CD4-positive, alpha-beta T cell (primary cell): ENCODE data around the gene ZNF319. TPM values are rescaled to one million over a fixed set of nuclear protein-coding genes. Genes with fewer than 3 reads are reported as not detected.

Experiments
- ATAC-seq: fragments of 200-7000 bp; cut with Tn5 transposase; one replicate; pipeline ENCODE4 v1.10.0; 2022; ENCODE audit warnings: mild to moderate bottlenecking; ENCODE audit not compliant: poor library complexity
- CTCF ChIA-PET: fragments of 350-600 bp; sonication (Branson Sonifier 250); formaldehyde crosslinking; loops from one replicate; lab custom pipeline; 2021; ENCODE audit warnings: antibody characterized with exemption, inconsistent platforms; lab: Charles Lee
- POLR2A ChIA-PET: fragments of 350-600 bp; sonication (Branson Sonifier 250); formaldehyde crosslinking; loops from one replicate; lab custom pipeline; 2021; ENCODE audit warnings: antibody characterized with exemption, inconsistent platforms; lab: Charles Lee
- DNase-seq, 14 experiments: peaks; one replicate each; pipeline ENCODE4 v3.0.0-alpha.2; 2013 to 2020; ENCODE audit warnings: mixed read lengths in 2 of 14
- H3K27ac ChIP-seq, 2 donors: one replicate each; pipeline versions ENCODE4 v1.5.1 to v1.7.0; 2013; ENCODE audit warnings: low read length in 2 of 2, low read depth in 1 of 2, mild to moderate bottlenecking in 1 of 2
- H3K27me3 ChIP-seq, 2 experiments: 1 replicate in 1 of 2; 2 replicates in 1 of 2; pipeline versions ENCODE4 v1.6.1 to v1.7.0; 2013; ENCODE audit warnings: low read length in 2 of 2, control low read depth in 1 of 2, mild to moderate bottlenecking in 1 of 2, moderate library complexity in 1 of 2; ENCODE audit not compliant: insufficient read depth in 2 of 2, control insufficient read depth in 1 of 2
- H3K36me3 ChIP-seq: one replicate; pipeline ENCODE4 v1.6.1; 2013; ENCODE audit warnings: low read length, control low read depth; ENCODE audit not compliant: insufficient read depth
- H3K4me1 ChIP-seq: one replicate; pipeline ENCODE4 v1.6.1; 2013; ENCODE audit warnings: low read length, control low read depth; ENCODE audit not compliant: insufficient read depth
- H3K4me3 ChIP-seq: one replicate; pipeline ENCODE4 v1.5.1; 2013; ENCODE audit warnings: mild to moderate bottlenecking, low read length, moderate library complexity
- H3K9me3 ChIP-seq, 2 experiments: 1 replicate in 1 of 2; 2 replicates in 1 of 2; pipeline versions ENCODE4 v1.6.1 to v1.7.0; 2013; ENCODE audit warnings: low read length in 2 of 2, mild to moderate bottlenecking in 2 of 2, control low read depth in 1 of 2, moderate library complexity in 1 of 2; ENCODE audit not compliant: control insufficient read depth in 1 of 2, insufficient read depth in 1 of 2
- H3K27ac Mint-ChIP-seq: one replicate; pipeline ENCODE4 v1.8.0; 2020; ENCODE audit warnings: mixed read lengths
- H3K27me3 Mint-ChIP-seq: one replicate; pipeline ENCODE4 v1.8.0; 2021; ENCODE audit warnings: mixed read lengths
- H3K36me3 Mint-ChIP-seq: one replicate; pipeline ENCODE4 v1.8.0; 2021; ENCODE audit warnings: low read depth, mixed read lengths
- H3K4me1 Mint-ChIP-seq: one replicate; pipeline ENCODE4 v1.8.0; 2021; ENCODE audit warnings: low read depth, mixed read lengths
- H3K4me3 Mint-ChIP-seq: one replicate; pipeline ENCODE4 v1.8.0; 2020; ENCODE audit warnings: mild to moderate bottlenecking, mixed read lengths
- H3K9me3 Mint-ChIP-seq: one replicate; pipeline ENCODE4 v1.8.0; 2020; ENCODE audit warnings: mixed read lengths
- CTCF ChIP-seq: fragments of 200-600 bp; IDR thresholded peaks from one replicate; pipeline ENCODE4 v1.8.0; 2022; ENCODE audit warnings: antibody characterized with exemption, mild to moderate bottlenecking
- intact Hi-C, 2 experiments: fragments of 100-400 bp; cut with DNase I in 1 of 2; cut with micrococcal nuclease in 1 of 2; formaldehyde crosslinking; loops; one replicate each; pipeline versions ENCODE4 v1.15.1 to v1.9.0; 2023 to 2025; cut with DNase I, micrococcal nuclease
- total RNA-seq, 174 experiments: library from RNA in 2 of 174; stranded (reverse) in 2 of 174; gene quantifications; one replicate each; pipeline ENCODE4 v1.2.3 and lab custom pipeline; 2021 to 2026

ZNF319 gene
- total RNA-seq, 2 experiments from 2014 or later, result 11.4 to 12.9 TPM

DNA sequence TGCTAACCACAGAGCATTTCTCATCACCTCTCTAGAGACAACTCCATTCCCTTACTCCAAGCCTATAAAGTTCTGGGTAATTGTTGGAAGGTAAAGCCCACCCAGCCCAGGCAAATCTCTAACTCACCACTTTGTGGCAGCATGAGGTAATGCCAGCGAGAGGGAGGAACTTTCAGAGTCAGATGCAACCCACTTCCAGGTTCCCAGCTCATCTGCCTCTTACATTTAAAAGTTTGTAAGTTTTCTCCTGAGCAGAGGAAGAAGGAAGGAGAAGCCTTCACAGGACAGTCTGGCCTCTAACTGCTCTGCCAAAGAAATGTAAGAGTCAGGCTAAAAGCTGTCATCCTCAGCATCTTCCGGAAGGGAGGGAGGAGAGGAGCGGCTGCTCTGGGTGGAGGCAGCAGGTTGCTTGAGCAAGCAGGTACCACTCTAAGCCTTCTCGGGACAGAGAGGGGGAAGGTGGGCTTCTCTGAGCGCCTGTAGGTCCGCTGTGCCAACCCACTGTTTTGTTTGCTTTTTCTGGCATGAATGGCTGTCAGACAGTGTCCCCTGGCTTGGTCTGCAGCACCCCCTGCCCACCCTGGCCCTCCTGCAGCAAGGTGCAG lies 1.0 kb downstream of the ZNF319 start:
- H3K4me1 ChIP-seq, result peaks cover 74% of the 10 kb centered on the region

DNA sequence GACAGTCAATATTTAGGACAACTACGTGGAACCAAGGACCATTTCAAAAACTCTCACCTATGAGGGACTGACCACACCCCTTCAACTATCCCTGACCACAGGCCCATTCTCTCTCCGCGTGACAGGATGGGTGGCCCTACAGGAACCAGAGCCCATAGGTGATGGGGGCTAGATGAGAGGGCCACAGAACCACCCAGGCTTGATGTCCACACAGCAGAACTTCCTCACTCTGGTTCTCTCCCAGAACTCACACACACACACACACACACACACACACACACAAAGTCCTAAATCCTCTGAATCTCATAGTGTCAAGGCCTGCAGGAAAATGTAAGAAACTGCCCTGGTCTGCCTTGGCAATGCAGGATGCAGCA lies 1.5 kb downstream of the ZNF319 start:
- Mint-ChIP-seq H3K4me1 (peaks cover 72% of the 10 kb centered on the region), H3K36me3 (peaks cover 70% of the 10 kb centered on the region), H3K4me3 (peak overlapping the region; percentile 89), H3K27ac (peak overlapping the region; percentile 82), H3K27me3 (no peaks in the 10 kb centered on the region), H3K9me3 (no peaks in the 10 kb centered on the region)
- H3K36me3 ChIP-seq, result peaks cover 40% of the 10 kb centered on the region
- DNase-seq (no peak), ATAC-seq (no peak)
- H3K4me1 ChIP-seq, result peaks cover 79% of the 10 kb centered on the region
- ChIA-PET POLR2A (interaction anchor here (1.2 to 5.1 kb wide), 6 partner anchors 9 to 393 kb away, joined by 3 to 34 read pairs (median 10); partner anchors contain the start of genes CFAP20 and GINS3), CTCF (interaction anchor here (0.9 to 1.5 kb wide), 3 partner anchors 16 to 233 kb away, joined by 3 to 4 read pairs (median 3); no protein-coding TSS in a partner anchor)
- peak overlapping the region; percentile 64 to 77 for H3K27ac ChIP-seq
- peak overlapping the region; percentile 75 for H3K4me3 ChIP-seq
- no peak for TF ChIP-seq CTCF
- no peaks in the 10 kb centered on the region for H3K9me3 ChIP-seq
- intact Hi-C loops, result loop anchor here (1.0 to 10.0 kb wide), 5 partner anchors 14 to 626 kb away; partner anchors contain the start of genes CNOT1 (in 1 of the 2) and KATNB1 (in 1 of the 2)
- H3K27me3 ChIP-seq, result no peaks in the 10 kb centered on the region

More for the DNA sequence above, 1.0 kb downstream of the ZNF319 start:
- Histone ChIP-seq H3K27ac (peak overlapping the region; percentile 64 to 77), H3K4me3 (peak overlapping the region; percentile 75), H3K27me3 (no peaks in the 10 kb centered on the region), H3K9me3 (no peaks in the 10 kb centered on the region), H3K36me3 (peaks cover 38% of the 10 kb centered on the region)
- intact Hi-C loops, result loop anchor here (1.0 to 10.0 kb wide), 4 partner anchors 100 to 625 kb away; partner anchors contain the start of genes CNOT1 (in 1 of the 2) and KATNB1 (in 1 of the 2)
- H3K27me3 Mint-ChIP-seq, result no peaks in the 10 kb centered on the region
- CTCF ChIA-PET, result interaction anchor here (0.9 to 1.5 kb wide), 6 partner anchors 12 to 264 kb away, joined by 3 to 5 read pairs (median 3); partner anchors contain the start of genes CFAP20 and KATNB1
- peak; percentile 34 for ATAC-seq
- no peaks in the 10 kb centered on the region for H3K9me3 Mint-ChIP-seq
- TF ChIP-seq CTCF, result no peak
- peaks cover 71% of the 10 kb centered on the region for H3K36me3 Mint-ChIP-seq
- H3K4me1 Mint-ChIP-seq, result peaks cover 71% of the 10 kb centered on the region
- DNase-seq, result peak in 10 of 14 experiments; percentile 11 to 67 (median 40)
- H3K27ac Mint-ChIP-seq, result peak overlapping the region; percentile 82
- H3K4me3 Mint-ChIP-seq, result peak overlapping the region; percentile 89
- POLR2A ChIA-PET, result interaction anchor here (0.8 to 5.1 kb wide), 8 partner anchors 10 to 393 kb away, joined by 3 to 34 read pairs (median 8); partner anchors contain the start of genes CFAP20, GINS3 and KATNB1

DNA sequence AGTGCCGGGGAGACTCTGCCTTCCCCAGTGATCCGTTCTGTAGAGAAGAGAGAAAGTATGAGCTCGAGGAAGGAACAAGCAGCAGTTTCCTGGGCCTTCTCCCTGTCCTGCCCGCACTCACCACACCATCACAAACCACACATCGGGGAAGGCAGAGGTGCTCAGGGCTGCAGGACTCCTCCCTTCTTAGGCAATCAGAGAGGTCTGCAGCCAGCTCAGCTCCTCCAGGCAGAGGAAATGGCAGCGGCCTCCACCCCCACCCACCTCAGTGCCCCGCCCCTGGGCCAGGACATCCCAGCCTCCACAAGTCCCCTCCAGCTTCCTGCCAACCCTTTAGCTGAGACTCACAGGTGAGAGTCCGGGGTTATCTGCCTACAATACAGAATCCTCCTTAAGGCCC lies 2.0 kb downstream of the ZNF319 start:
- Mint-ChIP-seq H3K27ac (peak overlapping the region; percentile 82), H3K4me1 (peaks cover 68% of the 10 kb centered on the region), H3K9me3 (no peaks in the 10 kb centered on the region), H3K36me3 (peaks cover 66% of the 10 kb centered on the region), H3K27me3 (no peaks in the 10 kb centered on the region), H3K4me3 (peak overlapping the region; percentile 89)
- DNase-seq, result peak; percentile 24 to 88 (median 53)
- peak overlapping the region; percentile 64 to 77 for H3K27ac ChIP-seq
- ChIA-PET POLR2A (interaction anchor here (1.2 to 5.1 kb wide), 4 partner anchors 9 to 394 kb away, joined by 3 to 34 read pairs (median 10); partner anchors contain the start of genes CFAP20 and GINS3), CTCF (no interaction called here)
- peak overlapping the region; percentile 75 for H3K4me3 ChIP-seq
- H3K27me3 ChIP-seq, result no peaks in the 10 kb centered on the region
- peak; percentile 10 for ATAC-seq
- peaks cover 45% of the 10 kb centered on the region for H3K36me3 ChIP-seq
- intact Hi-C loops, result loop anchor here (1.0 to 10.0 kb wide), 4 partner anchors 13 to 626 kb away; partner anchors contain the start of genes CNOT1 (in 1 of the 2) and KATNB1 (in 1 of the 2)
- TF ChIP-seq CTCF, result no peak
- no peaks in the 10 kb centered on the region for H3K9me3 ChIP-seq
- peaks cover 84% of the 10 kb centered on the region for H3K4me1 ChIP-seq
